ENCODE measurements around the gene PRDM10.
"Not testable (repeated sequence)": the region's sequence is repeated elsewhere in the genome, so short reads cannot be mapped to it uniquely, and the experiment has no call there.

PRDM10 gene

DNA sequence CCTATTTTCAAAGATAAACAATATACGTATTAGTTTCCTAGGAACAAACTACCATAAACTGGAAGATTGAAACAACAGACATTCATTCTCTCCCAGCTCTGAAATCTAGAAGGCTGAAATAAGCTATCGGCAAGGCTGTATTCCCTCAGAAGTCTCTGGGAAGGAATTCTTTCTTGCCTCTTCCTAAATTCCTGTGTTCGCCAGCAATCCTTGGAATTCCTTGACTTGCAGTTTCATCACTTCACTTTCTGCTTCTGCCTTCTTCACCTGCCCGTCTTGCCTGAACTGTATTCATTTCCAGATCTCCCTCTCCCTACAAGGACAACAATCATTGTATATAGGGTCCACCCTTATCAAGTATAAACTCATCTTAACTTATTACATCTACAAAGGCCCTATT lies 17.7 kb upstream of the PRDM10 start:
- in situ Hi-C loops (cut with MboI; ENCODE audit: low sequenced_read_pairs) = no loop called here

DNA sequence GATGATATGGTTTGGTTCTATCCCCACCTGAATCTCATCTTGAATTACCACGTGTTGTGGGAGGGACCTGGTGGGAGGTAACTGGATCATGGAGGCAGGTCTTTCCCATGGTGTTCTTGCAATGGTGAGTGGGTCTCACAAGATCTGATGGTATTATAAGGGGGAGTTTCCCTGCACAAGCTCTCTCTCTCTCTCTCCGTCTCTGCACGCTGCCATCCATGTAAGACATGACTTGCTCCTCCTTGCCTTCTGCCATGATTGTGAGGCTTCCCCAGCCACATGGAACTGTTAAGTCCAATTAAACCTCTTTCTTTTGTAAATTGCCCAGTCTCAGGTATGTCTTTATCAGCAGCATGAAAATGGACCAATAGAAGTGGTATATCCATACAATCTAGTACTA lies 13.2 kb upstream of the PRDM10 start:
- in situ Hi-C loops (cut with MboI; ENCODE audit: low sequenced_read_pairs) = not testable (repeated sequence)

DNA sequence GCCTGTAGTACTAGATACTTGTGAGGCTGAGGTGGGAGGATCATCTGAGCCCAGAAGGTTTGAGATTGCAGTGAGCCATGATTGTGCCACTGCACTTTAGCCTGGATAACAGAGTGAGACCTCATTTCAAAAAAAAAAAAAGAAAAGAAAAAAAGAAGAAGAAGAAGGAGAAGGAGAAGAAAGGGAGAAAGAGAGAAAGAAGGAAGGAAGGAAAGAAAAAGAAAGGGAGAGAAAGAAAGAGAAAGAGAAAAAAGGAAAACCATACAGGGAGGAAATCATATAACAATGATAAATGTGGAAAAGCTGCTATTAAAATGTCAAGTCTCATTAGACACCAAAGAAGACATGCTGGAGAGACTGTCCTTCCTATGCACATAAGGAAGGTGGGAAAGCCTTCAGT lies 5.7 kb upstream of the PRDM10 start:
- in situ Hi-C loops (cut with MboI; ENCODE audit: low sequenced_read_pairs) = no loop called here

DNA sequence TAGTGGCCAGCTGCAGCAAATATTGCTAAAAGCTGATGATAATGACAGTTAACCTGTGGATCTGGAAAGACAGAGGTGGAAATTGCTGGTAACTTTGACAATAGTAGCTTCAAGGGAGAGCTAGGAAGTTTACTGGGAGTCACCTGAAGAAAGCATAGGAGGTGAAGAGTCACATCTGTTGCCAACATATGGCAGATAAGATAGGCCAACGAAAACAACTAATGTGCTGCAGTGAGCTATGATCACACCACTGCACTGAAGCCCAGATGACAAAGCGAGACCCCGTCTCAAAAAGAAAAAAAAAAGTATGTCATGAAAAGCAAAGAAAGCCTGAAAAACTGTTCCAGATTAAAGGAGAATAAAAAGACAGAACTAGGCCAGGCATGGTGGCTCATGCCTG lies 4.3 kb upstream of the PRDM10 start:
- in situ Hi-C loops (cut with MboI; ENCODE audit: low sequenced_read_pairs) = no loop called here

DNA sequence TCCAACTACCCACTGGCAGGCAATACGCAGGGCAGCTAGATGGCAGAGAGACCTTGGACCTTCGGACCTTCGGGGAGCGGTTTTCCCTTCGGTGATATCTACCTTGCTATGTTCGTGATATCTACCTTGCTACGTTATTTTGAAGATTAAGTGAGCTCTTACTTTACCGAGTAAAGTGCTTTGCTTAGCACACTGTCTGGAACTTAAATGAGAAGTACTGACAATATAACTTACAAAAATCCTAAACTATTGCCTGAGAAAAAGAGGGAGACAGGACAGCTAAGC lies 1.0 kb upstream of the PRDM10 start:
- in situ Hi-C loops (cut with MboI; ENCODE audit: low sequenced_read_pairs) = no loop called here

DNA sequence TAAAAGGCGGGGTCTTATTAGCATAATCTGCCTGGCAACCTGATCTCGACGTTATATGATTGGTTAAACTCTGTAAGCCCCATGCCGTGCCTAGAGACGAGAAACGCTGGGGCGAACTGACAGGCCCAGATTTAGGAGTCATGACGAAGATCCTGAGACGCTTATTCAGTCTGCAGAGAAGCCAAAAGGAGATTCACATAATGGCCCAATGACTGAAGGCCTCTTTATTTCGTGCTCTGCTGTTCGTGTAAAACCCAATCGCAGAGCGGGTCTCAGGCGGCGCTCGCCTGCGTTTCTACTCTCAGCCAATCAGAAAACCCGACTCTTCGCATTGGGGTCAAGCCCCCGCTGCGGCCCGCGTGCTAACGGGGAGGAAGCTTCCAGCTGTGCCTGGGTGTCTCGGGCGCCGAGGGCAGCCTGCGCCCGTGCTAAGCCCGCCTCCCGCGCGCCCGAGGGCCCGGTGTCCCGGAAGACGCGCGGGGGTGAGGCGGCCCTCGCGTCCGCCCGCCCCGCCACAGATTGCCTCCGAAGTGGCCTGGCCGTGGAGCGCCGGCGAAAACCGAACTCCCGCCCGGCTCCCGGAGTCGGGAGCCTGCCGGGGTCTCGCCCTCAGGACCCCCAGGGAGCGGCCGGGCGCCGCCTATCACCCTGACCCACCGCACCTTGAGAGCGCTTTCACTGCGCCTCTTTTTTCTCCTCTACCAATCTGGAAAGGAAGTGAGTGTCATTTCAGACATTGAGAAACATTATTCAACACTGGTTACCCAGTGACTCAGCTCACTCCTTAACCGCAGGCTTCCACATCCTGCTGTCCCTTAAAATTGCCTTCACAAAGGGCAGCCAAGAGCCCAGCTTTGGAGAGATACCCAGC lies 446 bp upstream of the PRDM10 start:
- in situ Hi-C loops (cut with MboI; ENCODE audit: low sequenced_read_pairs) = no loop called here

DNA sequence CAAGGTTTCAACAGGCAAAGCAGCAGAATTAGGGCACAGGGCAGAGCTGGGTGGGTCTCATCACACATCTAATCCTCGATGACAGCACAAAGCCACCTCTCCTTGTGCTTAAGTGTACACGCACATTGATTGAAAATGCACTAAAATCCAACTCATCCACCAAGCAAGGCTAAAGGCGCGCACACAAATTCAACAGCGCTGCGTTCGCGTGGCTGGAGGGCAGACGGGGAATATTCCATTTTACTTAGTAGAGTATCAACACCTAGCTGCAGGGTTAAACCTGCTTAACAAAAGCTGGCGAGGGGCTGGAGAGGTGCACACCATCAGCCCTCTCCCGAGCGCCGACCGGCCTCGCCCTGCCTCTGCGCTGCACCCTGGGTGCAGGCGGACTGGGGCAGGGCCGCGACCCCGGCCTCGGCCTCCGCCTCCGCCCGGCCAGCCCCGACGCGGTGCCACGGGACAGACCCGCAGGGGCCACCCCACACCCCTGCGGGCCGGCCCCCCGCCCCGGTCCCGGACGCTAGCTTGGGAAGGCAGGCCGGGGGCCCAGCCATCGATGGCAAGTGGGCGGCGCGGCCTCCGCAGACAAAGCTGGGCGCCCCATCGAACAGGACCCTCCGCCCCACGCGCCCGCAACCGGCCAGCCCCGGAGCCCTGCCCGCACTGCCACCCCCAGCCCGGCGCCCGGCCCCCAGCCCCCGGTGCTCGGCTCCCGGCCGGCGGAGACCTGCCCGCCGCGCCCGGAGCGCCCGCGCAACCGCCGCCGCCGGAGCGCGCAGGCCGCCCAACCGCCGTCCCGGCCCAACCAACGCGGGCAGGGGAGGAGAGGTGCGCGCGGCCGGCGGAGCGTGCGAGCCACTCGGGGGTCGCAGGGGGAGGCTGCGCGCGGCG lies 929 bp downstream of the PRDM10 start:
- in situ Hi-C loops (cut with MboI; ENCODE audit: low sequenced_read_pairs) = no loop called here

DNA sequence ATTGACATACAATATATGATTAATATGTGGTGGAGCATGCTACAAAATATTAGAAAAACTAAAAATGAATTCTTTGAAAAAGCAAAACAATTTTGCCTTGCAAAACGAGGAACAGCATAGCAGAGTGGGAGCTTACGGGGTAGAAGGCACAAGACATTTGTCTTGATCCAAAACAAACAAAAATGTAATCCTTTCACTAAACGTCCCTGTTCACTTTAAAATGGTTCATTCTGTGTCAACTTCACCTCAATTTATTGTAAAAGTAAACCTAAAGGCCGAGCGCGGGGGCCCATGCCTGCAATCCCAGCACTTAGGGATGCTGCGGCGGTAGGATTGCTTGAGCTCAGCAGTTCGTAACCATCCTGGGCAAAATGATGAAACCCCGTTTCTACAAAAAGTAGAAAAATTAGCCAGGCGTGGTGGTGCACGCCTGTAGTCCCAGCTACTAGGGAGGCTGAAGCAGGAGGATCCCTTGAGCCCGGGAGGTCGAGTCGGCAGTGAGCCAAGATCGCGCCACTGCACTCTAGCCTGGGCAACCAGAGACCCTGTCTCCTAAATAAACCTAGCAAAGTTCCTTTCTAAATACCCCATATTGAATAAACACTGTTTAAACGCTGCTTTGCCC lies 2.0 kb downstream of the PRDM10 start:
- in situ Hi-C loops (cut with MboI; ENCODE audit: low sequenced_read_pairs) = no loop called here

DNA sequence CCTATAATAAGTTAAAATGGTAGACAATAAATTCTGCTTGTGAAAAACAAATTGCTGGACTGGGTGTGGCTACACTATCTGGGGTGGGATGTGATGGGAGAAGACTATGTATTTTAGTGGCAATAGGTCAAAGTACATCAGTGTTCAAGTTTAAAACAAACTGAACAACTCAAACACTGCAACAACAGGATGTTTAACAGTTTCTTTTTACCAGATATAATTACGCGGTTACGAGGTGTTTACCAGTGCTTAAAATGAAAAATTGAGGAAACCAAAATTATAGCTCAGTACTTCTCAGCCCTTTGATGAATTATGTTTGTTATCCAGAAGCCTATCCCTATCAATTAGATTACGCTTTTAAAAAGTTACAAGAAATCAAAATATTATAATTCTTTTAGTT lies 3.2 kb downstream of the PRDM10 start:
- in situ Hi-C loops (cut with MboI; ENCODE audit: low sequenced_read_pairs) = no loop called here

DNA sequence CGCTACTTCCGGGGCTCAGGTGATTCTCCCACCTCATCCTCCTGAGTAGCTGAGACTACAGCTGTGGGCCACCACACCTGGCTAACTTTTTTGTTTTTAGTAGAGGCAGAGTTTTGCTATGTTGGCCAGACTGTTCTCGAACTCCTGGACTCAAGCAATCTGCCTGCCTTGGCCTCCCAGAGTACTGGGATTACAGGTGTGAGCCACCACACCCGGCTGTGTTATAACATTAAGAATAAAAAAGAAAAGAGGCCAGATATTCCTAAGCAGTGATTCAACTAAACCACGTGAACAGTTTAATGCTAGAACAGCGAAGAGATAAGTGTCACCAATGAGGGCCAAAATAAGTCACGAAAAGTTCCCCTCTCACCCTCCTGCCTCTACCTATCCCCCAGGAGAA lies 3.7 kb downstream of the PRDM10 start:
- in situ Hi-C loops (cut with MboI; ENCODE audit: low sequenced_read_pairs) = no loop called here

DNA sequence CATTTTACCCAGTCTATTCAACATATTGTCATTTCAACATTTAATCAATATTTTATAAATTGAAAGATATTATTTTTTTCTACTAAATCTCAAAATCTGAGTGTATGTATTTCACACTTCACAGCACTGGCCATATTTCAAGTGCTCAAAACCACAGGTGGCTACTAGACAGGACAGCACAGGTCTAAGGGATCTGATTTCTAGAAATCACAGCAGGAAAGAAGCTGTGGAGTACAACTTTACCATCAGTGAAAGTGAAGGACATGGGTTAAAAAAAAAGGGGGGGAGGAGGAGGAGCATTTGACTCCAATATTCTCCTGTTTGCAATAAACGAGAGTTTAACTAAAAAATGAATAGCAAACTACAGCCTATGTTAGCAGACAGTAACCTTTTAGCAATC lies 4.5 kb downstream of the PRDM10 start:
- in situ Hi-C loops (cut with MboI; ENCODE audit: low sequenced_read_pairs) = no loop called here

DNA sequence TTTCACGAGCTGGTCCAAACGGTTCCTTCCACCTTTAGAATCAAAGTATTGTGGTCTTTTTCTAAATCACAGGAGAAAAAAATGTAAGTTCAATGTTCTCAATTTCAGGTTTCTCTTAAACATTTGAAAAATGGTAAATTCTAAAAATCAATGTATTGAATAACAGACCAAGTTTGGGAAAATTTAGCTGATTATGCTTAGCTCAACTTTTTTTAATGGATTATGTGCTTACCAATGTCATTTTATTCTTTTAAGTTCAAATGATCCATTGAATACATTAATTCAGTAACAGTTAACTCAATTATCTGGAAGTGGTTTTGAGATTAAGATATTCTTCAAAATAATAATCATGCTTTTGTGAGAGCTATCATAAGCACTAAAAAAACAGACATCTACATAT lies 5.1 kb downstream of the PRDM10 start:
- in situ Hi-C loops (cut with MboI; ENCODE audit: low sequenced_read_pairs) = no loop called here

DNA sequence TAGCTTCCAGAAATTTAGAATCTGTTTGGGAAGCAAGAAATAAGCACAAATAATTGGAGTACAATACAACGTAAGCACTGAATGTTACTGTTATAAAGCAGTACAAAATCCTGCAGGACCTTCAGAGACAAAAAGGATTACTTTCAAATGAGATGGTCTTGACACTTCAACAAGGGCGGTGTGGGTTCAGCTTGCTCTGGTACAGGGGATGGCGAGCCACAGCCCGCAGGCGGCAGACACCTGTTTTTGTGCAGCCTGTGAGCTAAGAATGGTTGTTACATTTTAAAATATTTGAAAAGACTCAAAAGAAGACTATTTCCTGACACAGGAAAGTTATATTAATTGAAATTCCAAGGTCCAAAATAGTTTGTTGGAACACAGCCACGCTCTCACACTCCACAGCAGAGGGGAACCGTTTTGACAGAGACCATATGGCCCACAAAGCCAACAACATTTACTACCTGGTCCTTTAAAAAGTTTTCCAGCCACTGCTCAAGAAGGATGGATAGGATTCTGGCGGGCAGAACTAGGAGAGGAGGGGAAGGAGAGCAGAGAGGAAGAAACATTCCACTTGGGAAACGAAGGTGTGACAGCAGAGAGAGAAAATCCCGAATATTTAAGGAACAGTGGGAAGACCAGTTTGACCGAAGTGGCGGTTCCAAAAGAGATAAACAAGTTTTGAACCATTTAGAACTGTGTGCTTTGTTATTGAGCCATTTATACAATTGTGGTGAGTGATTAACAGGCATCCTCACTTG lies 6.3 kb downstream of the PRDM10 start:
- in situ Hi-C loops (cut with MboI; ENCODE audit: low sequenced_read_pairs) = no loop called here

DNA sequence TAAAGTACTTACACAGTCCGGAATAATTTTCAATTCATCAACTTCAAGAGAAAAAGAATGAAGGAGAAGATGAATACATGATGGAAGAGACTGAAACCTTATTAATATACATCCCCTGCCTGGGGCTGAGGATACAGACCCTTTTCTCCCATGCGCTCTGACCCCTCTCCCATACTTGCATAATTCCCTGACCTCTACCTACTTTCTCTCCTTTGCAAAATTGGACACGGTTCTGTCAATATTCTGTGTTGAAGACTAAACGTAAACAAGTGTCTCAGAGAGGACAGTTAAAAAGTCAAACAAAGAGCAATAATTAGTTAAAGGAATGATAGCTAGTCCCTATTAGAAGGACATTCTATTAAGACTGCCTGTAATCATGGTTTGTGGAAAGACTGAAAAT lies 7.5 kb downstream of the PRDM10 start:
- in situ Hi-C loops (cut with MboI; ENCODE audit: low sequenced_read_pairs) = no loop called here

DNA sequence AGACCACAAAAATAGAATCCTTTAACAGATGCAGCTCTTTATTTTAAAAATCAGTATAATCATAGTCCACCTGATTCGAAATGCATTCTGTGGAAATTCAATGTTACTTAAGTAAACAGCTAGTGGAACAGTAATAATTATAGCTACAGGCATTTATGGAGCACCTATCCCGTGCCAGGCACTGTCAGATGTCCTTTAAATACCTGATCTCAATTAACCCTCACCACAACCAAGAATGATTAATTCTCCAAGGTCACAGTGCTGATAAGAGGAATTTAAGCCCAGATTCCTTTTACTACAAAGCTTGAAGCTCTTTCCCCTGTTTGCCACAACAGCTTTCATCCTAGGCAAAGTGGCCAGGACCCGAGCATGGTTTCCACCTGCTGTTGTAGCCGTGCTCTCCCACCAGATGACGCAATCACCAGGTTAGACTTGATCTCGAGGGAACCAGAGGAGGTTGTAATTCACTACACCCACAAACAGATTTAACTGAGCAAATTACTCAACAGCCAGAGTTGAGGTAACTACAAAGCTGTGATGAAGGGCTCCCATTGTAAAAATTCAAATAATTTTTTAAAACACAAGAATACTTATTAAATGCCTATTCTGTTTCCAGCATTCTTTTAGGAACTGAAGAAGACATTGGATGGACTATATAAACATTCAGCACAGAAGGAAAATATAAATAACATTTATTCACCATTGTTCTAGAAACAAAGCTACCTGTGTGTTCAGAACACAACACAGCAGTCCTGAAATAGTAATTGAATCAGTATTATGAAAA lies 10.3 kb downstream of the PRDM10 start:
- in situ Hi-C loops (cut with MboI; ENCODE audit: low sequenced_read_pairs) = no loop called here

DNA sequence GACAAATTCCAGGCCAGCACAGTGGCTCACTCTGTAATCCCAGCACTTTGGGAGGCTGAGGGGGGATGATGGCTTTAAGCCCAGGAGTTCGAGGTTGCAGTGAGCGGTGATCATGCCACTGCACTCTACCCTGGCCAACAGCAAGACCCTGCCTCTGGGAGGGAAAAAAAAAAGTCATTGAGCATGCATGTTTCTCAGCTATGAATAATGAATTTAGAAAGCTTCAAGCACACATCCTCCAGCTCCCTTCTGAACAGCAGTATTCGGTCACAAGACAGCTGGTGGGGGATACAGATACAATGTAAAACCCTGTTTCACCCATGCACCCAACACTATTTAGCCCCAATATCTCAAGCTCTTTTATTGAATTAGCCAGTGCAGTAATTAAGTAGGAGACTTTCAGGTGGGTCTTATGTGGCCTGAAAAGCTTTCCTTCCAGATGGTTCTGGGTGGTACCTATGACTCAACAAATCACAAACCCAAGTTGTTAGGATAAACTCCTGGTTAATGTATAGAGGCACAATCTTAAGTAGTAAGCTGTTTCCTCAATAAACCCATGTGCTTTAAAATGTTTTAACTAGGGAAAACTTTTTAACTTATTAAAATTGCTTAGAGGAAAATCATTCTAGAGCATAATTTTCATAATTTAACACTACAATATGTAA lies 13.4 kb downstream of the PRDM10 start:
- in situ Hi-C loops (cut with MboI; ENCODE audit: low sequenced_read_pairs) = no loop called here

DNA sequence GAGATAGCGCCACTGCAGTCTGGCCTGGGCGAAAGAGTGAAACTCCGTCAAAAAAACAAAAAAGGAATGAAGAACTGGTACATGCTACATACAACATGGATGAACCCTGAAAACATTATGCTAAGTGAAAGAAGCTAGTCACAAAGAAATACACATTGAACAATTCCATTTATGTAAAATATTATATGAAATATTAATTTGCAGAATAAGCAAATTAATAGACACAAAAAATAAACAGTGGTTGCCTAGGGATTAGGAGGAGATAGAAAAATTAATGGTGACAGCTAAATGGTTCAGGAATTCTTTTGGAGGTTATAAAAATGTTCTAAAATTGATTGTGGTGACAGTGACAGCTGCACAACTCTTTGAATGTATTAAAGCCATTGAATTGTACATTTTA lies 14.7 kb downstream of the PRDM10 start:
- in situ Hi-C loops (cut with MboI; ENCODE audit: low sequenced_read_pairs) = no loop called here

DNA sequence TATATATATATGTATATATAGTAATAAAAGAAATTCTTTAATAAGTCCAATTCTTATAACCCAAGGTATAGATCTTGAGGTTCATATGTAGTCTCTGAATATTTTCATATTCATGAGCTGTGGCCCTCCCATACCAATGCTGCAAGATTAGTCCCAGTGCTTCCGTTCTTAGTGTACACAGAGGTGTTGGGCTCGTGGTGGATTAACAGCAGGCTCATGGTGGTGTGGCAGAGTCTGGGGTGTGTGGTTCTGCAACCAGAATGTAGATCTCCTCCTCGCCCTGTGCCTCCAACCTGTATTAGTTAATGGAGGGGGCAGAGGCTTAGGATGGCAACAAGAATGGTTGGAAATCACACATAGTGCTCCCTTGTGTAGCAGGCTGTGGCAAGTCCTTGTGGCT lies 16.8 kb downstream of the PRDM10 start:
- in situ Hi-C loops (cut with MboI; ENCODE audit: low sequenced_read_pairs) = no loop called here

DNA sequence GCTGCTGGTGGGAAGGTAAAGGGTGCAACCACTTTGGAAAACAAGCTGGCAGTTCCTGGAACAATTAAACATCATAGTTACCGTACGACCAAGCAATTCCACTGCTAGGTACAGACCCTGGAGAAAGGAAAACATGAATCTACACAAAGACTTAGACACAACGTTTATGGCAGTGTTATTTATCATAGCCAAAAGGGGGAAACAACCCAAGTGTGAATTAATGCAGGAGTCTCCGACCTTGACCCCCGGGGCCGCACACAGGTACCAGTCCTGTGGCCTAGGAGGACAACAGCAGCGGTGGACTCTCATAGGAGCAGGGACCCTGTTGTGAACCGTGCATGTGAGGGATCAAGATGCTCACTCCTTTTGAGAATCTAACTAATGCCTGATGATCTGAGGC lies 22.5 kb downstream of the PRDM10 start:
- in situ Hi-C loops (cut with MboI; ENCODE audit: low sequenced_read_pairs) = no loop called here

DNA sequence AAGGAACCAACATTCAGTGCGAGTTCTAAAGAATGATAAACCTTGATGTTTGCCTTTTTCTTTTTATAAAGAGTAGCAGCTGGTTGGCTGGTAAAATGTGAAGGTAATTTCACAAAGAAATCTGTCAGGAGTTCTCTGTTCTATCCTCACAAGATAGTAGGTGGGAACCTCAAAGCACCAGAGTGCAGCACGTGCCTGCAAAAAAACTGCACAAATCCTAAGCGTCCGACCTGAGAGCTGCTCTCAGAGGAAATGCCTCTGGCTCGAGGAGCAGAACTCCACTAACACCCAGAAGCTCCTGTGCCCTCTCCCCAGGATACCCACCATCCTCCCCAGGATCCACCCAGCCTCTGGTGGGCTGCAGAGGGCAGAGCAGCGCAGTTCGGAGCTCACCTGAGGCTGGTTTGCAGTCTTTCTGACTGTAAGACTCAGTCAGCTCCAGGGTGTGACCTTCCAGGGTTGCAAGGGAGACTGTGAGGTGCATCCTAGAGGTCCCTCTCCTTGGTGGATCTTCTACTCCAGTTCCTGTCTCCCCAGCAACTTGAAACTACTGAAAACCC lies 23.5 kb downstream of the PRDM10 start:
- in situ Hi-C loops (cut with MboI; ENCODE audit: low sequenced_read_pairs) = no loop called here

Measured in hTERT RPE-1 (cell line).